Gastroesophageal sphincter (tissue), 4 donors: ENCODE results near the gene FER. TPM values are rescaled to one million over a fixed set of nuclear protein-coding genes. Genes with fewer than 3 reads are reported as not detected.
"Not testable (repeated sequence)": the region's sequence is repeated elsewhere in the genome, so short reads cannot be mapped to it uniquely, and the experiment has no call there.

Experiments used
- ATAC-seq: fragments of 150-250 bp; one replicate; pipeline ENCODE4 v1.9.1; 2016; ENCODE audit warnings: mild to moderate bottlenecking, moderate library complexity
- H3K27ac ChIP-seq, 4 donors: fragments of 200-600 bp; sonication (generic) in 3 of 4; 1 replicate in 3 of 4; 2 replicates in 1 of 4; pipeline ENCODE4 v1.5.1; 2016 to 2019
- H3K27me3 ChIP-seq: fragments of 200-600 bp; sonication (generic); one replicate; pipeline ENCODE4 v1.5.1; 2019
- H3K36me3 ChIP-seq, 2 donors: fragments of 200-600 bp; sonication (generic); one replicate each; pipeline ENCODE4 v1.5.1; 2019; ENCODE audit warnings: control low read depth in 1 of 2
- H3K4me1 ChIP-seq, 3 donors: fragments of 200-600 bp; sonication (generic); 1 replicate in 2 of 3; 2 replicates in 1 of 3; pipeline ENCODE4 v1.5.1; 2016 to 2019; ENCODE audit warnings: control low read depth in 2 of 3
- H3K4me3 ChIP-seq, 2 donors: fragments of 200-600 bp; sonication (generic); one replicate each; pipeline ENCODE4 v1.5.1; 2019; ENCODE audit warnings: mild to moderate bottlenecking in 1 of 2, moderate library complexity in 1 of 2
- H3K9me3 ChIP-seq, 3 donors: fragments of 200-600 bp; sonication (generic); one replicate each; pipeline ENCODE4 v1.5.1; 2017 to 2019; ENCODE audit warnings: control low read depth in 2 of 3
- CTCF ChIP-seq, 4 experiments: fragments of 200-600 bp in 2 of 4; fragments of 450-650 bp in 2 of 4; sonication (generic) in 1 of 4; IDR thresholded peaks; one replicate each; pipeline ENCODE4 v1.5.1; 2017 to 2019; ENCODE audit warnings: antibody characterized with exemption in 4 of 4, mild to moderate bottlenecking in 2 of 4, moderate library complexity in 2 of 4
- EP300 ChIP-seq: sonication (generic); formaldehyde crosslinking; IDR thresholded peaks from one replicate; pipeline ENCODE4 v1.6.1; 2017; ENCODE audit warnings: antibody characterized with exemption, mild to moderate bottlenecking
- POLR2A ChIP-seq, 2 donors: fragments of 450-650 bp; IDR thresholded peaks; one replicate each; pipeline ENCODE4 v1.6.1; 2017; ENCODE audit warnings: antibody characterized with exemption in 2 of 2, mild to moderate bottlenecking in 2 of 2, moderate library complexity in 1 of 2
- POLR2AphosphoS5 ChIP-seq: sonication (generic); formaldehyde crosslinking; IDR thresholded peaks from one replicate; pipeline ENCODE4 v1.6.1; 2017; ENCODE audit warnings: antibody characterized with exemption
- WGBS, 2 donors: methylation state at CpG; one replicate each; pipeline ENCODE4 v1.1.5; 2018; ENCODE audit warnings: low coverage in 1 of 2; 5-methylcytosine and 5-hydroxymethylcytosine counted together
- total RNA-seq, 4 donors: library from RNA; depleted of rRNA; stranded (reverse); fragments of >200 nt; gene quantifications; one replicate each; pipeline ENCODE4 v1.1.0, GENCODE V29; 2016

Gene FER
- total RNA-seq, 4 donors from 2014 or later: 23.2 to 45.3 (median 32.5) TPM

DNA sequence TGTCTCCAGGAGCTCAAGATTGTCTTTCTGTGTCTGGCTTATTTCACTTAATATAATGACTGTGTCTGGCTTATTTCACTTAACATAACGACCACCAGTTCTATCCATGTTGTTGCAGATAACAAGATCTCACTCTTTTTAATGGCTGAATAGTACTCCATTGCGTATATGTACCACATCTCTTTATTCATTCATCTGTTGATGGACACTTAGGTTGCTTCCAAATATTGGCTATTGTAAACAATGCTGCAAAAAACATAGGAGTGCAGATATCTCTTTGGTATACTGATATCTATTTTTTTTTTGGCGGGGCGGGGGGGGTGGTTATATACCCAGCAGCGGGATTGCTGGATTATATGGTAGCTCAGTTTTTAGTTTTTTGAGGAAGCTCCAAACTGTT is 45.5 kb downstream of the FER start:
- 78 to 95% methylated on average over 3 to 5 of the region's 5 CpGs for WGBS, 2 donors
- TF ChIP-seq CTCF (IDR thresholded peaks at IDR 0.05) (no peak), EP300 (no peak)

GRCh38 chr5:108794349-108794748 is 46.7 kb downstream of the FER start:
- H3K4me3 ChIP-seq, ATAC-seq, H3K27me3 ChIP-seq, H3K27ac ChIP-seq, H3K9me3 ChIP-seq, H3K4me1 ChIP-seq: not testable (repeated sequence)
- H3K36me3 ChIP-seq: peaks cover 0 to 10% of the 10 kb centered on the region in 2 donors
- WGBS, 2 donors: 0% methylated on average over 2 of the region's 4 CpGs; no CpG with 5 or more reads in 1 of the 2 donors

More for the DNA sequence above, 45.5 kb downstream of the FER start:
- H3K4me3 ChIP-seq: no peak overlapping the region
- H3K9me3 ChIP-seq: no peaks in the 10 kb centered on the region
- no peaks in the 10 kb centered on the region for H3K27me3 ChIP-seq
- no peak overlapping the region for H3K27ac ChIP-seq
- peaks cover 0 to 8% (median 0%) of the 10 kb centered on the region in 3 donors for H3K4me1 ChIP-seq
- peaks cover 0 to 7% of the 10 kb centered on the region in 2 donors for H3K36me3 ChIP-seq
- ATAC-seq: no peak

GRCh38 chr5:108797396-108797795 is 49.7 kb downstream of the FER start:
- Histone ChIP-seq H3K4me3 (no peak overlapping the region), H3K27me3 (no peaks in the 10 kb centered on the region), H3K27ac (no peak overlapping the region), H3K36me3 (peaks cover 0 to 20% of the 10 kb centered on the region in 2 donors), H3K4me1 (no peaks in the 10 kb centered on the region), H3K9me3 (no peaks in the 10 kb centered on the region)
- ATAC-seq: no peak
- 78% methylated on average over 1 of the region's 2 CpGs; no CpG with 5 or more reads in 1 of the 2 donors for WGBS, 2 donors
- TF ChIP-seq POLR2A (IDR thresholded peaks at IDR 0.05) (no peak), CTCF (IDR thresholded peaks at IDR 0.05) (no peak), POLR2AphosphoS5 (no peak), EP300 (no peak)

- H3K27me3 ChIP-seq: no peaks in the 10 kb centered on the region
- H3K9me3 ChIP-seq: no peaks in the 10 kb centered on the region
- H3K4me1 ChIP-seq: no peaks in the 10 kb centered on the region
- TF ChIP-seq EP300: no peak
- no peak for TF ChIP-seq POLR2AphosphoS5
- no peak for TF ChIP-seq CTCF (IDR thresholded peaks at IDR 0.05)
- no peak for TF ChIP-seq POLR2A (IDR thresholded peaks at IDR 0.05)
- peaks cover 0 to 24% of the 10 kb centered on the region in 2 donors for H3K36me3 ChIP-seq
- no peak for ATAC-seq
- H3K27ac ChIP-seq: no peak overlapping the region
- WGBS, 2 donors: 43 to 64% methylated on average over 2 of the region's 2 CpGs
- H3K4me3 ChIP-seq: no peak overlapping the region
Measured at GRCh38 chr5:108797986-108798385, 50.3 kb downstream of the FER start.

DNA sequence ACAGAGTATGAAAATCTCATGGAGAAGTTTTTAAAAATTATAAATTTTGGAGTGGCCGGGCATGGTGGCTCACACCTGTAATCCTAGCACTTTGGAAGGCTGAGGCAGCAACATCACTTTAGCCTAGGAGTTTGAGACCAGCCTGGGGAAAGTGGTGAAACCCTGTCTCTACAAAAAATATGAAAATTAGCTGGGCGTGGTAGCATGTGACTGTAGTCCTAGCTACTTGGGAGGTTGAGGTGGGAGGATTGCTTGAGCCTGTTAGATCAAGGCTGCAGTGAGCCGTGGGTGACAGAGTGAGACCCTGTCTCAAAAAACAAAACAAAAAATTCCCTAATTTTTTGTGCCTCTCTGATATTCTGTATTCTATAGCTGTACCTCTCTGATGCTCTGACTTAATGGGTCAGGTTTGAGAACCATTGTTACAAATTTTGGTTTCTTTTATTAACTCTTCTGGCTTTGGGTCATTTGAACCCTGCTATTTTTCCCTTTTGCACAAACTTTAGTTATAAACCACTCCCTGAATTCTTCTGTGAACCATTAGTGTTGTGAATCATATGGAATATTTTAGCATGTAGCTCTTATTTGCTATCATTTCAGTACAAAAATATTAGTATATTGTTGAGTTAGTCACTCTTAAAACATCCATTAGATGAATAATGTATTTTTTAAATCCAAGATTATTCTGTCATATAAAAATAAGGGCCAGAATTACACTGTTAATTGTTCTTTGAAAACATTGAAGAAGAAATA is 51.0 kb downstream of the FER start:
- peaks cover 0 to 24% of the 10 kb centered on the region in 2 donors for H3K36me3 ChIP-seq
- H3K4me3 ChIP-seq: no peak overlapping the region
- H3K9me3 ChIP-seq: peaks cover 0 to 5% (median 0%) of the 10 kb centered on the region in 3 donors
- no peaks in the 10 kb centered on the region for H3K27me3 ChIP-seq
- H3K4me1 ChIP-seq: no peaks in the 10 kb centered on the region
- no peak for TF ChIP-seq EP300
- TF ChIP-seq POLR2AphosphoS5: no peak
- no peak for TF ChIP-seq POLR2A (IDR thresholded peaks at IDR 0.05)
- no peak for TF ChIP-seq CTCF (IDR thresholded peaks at IDR 0.05)
- no peak for ATAC-seq
- H3K27ac ChIP-seq: no peak overlapping the region
- 92 to 100% methylated on average over 3 of the region's 3 CpGs for WGBS, 2 donors
